WI38 (cell line): ENCODE results near the gene ANKRD11.
"Not testable (repeated sequence)": the region's sequence is repeated elsewhere in the genome, so short reads cannot be mapped to it uniquely, and the experiment has no call there.

Experiments
- H3K4me3 ChIP-seq: 2 replicates; pipeline ENCODE4 v1.5.1; 2011; ENCODE audit warnings: low read depth, mild to moderate bottlenecking, control low read depth, low read length
- TF ChIP-seq, protein P1 (sequence below): IDR thresholded peaks from 2 replicates; pipeline ENCODE4 v1.5.1; 2012; ENCODE audit warnings: low read depth, mild to moderate bottlenecking, control low read depth, low read length

The ANKRD11 gene

DNA sequence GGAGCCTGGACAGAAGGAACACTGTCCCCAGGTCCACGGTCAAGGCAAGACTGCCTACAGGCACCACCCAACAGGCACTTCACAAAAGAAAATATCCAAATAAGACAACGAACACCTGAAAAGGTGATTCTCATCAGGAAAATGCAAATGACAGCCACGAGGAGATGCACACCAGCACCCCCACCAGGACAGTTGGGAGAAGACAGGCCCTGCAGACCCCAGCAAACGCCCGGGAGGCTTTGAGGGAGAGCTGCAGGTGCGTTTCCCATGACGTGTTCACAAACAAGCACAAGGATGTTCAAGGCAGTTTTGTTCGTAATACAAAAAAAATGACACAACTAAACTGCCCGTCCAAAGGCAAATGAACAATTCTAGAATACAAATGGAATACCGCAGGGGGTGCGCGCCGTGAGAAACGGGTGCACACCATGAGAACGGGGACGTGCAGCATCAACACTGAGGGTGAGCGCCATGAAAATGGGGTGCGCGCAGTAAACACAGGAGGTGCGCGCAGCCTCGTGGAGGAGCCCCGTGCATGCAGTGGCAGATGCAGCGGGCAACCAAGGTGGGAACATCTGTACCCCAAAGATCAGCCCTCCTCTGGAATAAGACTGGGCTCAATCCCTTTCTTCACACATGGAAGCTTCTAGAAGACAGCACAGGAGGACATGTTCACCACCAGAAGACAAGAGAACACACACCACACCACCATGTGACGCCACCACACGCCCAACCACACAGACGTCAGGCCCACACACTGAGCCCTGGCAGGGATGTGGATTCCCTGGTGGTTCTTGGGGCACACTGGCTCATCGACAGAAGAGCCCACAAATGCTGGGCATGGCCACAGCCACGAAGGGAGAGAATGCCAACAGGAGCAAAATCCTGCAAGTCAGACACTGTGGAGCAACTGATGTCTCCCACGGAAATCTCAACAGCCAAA, 181.7 kb downstream of the ANKRD11 start:
- TF ChIP-seq, protein P1, sequence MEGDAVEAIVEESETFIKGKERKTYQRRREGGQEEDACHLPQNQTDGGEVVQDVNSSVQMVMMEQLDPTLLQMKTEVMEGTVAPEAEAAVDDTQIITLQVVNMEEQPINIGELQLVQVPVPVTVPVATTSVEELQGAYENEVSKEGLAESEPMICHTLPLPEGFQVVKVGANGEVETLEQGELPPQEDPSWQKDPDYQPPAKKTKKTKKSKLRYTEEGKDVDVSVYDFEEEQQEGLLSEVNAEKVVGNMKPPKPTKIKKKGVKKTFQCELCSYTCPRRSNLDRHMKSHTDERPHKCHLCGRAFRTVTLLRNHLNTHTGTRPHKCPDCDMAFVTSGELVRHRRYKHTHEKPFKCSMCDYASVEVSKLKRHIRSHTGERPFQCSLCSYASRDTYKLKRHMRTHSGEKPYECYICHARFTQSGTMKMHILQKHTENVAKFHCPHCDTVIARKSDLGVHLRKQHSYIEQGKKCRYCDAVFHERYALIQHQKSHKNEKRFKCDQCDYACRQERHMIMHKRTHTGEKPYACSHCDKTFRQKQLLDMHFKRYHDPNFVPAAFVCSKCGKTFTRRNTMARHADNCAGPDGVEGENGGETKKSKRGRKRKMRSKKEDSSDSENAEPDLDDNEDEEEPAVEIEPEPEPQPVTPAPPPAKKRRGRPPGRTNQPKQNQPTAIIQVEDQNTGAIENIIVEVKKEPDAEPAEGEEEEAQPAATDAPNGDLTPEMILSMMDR: no peak
- H3K4me3 ChIP-seq: no peak overlapping the region

DNA sequence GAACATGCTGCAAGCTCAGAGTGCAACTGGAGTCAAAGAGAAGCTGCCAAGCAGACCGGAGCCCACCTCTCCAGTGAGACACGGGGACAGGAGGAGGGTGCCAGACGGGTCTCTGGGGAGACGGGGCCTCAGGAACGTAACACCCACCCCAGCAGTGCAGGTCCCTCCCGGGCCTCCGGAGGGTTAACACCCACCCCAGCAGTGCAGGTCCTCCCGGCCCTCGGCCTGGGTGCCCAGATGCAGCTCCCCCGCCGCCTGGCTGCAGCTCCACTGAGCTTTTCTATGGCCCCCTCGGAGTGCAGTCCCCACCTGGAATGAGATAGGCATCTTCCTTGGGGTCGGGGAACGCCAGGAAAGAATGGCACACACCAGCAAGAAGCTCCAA, 182.9 kb downstream of the ANKRD11 start:
- H3K4me3 ChIP-seq: no peak overlapping the region
- TF ChIP-seq, protein P1: no peak

DNA sequence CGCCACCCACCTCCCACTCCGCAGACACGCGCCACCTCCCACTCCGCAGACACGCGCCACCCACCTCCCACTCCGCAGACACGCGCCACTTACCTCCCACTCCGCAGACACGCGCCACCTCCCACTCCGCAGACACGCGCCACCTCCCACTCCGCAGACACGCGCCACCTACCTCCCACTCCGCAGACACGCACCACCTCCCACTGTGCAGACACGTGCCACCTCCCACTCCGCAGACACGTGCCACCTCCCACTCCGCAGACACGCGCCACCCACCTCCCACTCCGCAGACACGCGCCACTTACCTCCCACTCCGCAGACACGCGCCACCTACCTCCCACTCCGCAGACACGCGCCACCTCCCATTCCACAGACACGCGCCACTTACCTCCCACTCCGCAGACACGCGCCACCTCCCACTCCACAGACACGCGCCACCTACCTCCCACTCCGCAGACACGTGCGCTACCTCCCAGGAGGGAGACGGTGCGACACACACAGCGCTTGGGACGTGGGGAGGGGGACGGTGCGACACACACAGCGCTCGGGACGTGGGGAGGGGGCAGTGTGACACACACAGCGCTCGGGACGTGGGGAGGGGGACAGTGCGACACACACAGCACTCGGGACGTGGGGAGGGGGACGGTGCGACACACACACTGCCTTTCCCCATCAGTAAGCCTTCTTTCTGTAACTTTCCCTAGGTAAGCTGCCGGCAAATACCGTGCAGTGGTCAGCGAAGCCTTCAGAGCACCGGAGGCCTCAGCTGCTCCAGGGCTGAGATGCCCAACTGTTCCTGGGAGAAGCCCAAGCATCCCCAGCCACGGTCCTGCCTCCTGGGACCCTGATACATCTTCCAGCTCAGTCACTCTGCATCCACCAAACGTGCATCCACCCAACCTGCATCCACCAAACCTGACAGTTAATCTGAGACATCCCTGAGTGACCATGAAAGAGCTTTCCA, 183.6 kb downstream of the ANKRD11 start:
- not testable (repeated sequence) for H3K4me3 ChIP-seq

DNA sequence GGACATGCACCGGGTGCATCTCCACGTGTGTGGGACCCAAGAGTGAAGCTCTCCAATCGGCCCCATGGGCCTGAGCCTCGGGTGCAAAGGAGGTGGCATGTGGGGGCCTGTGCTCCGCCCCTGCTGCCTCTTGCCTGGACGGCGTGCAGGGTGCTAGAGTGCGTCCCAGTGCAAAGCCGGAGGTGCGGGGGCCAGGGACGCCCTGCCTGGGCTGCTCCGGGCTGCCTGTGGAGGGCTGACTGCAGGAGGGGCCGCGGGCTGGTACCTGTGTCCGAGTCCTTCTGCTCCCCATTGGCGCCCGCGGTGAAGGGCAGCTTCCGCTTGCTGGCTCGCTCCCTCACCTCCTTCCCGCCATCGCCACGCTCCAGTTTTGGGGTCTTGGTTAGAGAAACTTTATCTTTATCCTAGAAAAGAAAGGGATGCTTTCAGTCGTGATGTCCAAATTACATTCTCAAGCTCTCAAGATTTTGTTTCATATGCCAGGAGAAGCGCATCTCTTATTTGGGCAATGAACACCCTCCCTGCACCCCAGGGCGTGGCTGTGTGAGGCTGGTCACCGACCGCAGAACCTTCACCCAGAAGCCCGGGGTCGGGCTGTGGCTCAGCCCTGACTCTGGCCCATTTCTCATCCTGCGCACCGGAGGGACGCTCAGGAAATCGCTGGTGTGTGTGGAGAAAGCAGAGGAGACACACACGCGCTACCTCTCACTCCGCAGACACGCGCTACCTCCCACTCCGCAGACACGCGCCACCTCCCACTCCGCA, 185.2 kb downstream of the ANKRD11 start:
- H3K4me3 ChIP-seq: no peak overlapping the region
- TF ChIP-seq, protein P1: no peak

- H3K4me3 ChIP-seq: no peak overlapping the region
- TF ChIP-seq, protein P1: no peak
These were observed 186.0 kb downstream of the ANKRD11 start for GRCh38 chr16:89304181-89304851.

GRCh38 chr16:89303617-89304016, 186.7 kb downstream of the ANKRD11 start:
- H3K4me3 ChIP-seq: no peak overlapping the region

More at GRCh38 chr16:89303617-89304016, 186.7 kb downstream of the ANKRD11 start:
- TF ChIP-seq, protein P1: no peak
